ENCODE data around the gene TMCO6. TPM values are rescaled to one million over a fixed set of nuclear protein-coding genes. Genes with fewer than 3 reads are reported as not detected.
"Not testable (repeated sequence)": the region's sequence is repeated elsewhere in the genome, so short reads cannot be mapped to it uniquely, and the experiment has no call there.

Gene TMCO6
- total and polyA plus RNA-seq, 4 donors = 12.6 to 55.9 (median 18.7) TPM

DNA sequence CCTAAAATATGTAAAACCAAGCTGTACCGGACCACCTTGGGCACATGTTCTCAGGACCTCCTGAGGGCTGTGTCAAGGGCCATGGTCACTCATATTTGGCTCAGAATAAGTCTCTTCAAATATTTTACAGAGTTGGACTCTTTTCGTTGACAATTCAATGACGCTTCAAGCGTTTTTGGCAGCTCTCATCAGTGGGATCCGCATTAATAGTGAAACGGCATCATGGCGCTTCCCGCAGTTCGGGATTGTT is 428 bp upstream of the TMCO6 start:
- Histone ChIP-seq H3K4me1 (ENCODE audit: control insufficient read depth in 4 of 4, insufficient read depth in 4 of 4, low read length in 3 of 4) (peaks cover 0 to 43% (median 28%) of the 10 kb centered on the region in 4 donors), H3K4me3 (ENCODE audit: low read depth in 1 of 3, low read length in 3 of 3) (peak overlapping the region in 1 of 3 donors; percentile 9), H3K27ac (ENCODE audit: low read depth in 1 of 2, low read length in 2 of 2) (peak overlapping the region; percentile 72 to 81), H3K9ac (ENCODE audit: low read depth in 1 of 2, low read length in 2 of 2) (peak overlapping the region in 1 of 2 donors; percentile 40)
- peak; percentile 97 for TF ChIP-seq YY1 (IDR thresholded peaks at IDR 0.05)
- H3K9me3 ChIP-seq (ENCODE audit: control insufficient read depth in 4 of 4, low read length in 3 of 4); H3K36me3 ChIP-seq (ENCODE audit: control insufficient read depth in 4 of 4, insufficient read depth in 3 of 4, low read depth in 1 of 4, low read length in 3 of 4); H3K27me3 ChIP-seq (ENCODE audit: control insufficient read depth in 4 of 4, insufficient read depth in 4 of 4, low read length in 3 of 4); DNase-seq (ENCODE audit: low spot score): not testable (repeated sequence)
- WGBS = 7% methylated on average over 9 of the region's 9 CpGs

DNA sequence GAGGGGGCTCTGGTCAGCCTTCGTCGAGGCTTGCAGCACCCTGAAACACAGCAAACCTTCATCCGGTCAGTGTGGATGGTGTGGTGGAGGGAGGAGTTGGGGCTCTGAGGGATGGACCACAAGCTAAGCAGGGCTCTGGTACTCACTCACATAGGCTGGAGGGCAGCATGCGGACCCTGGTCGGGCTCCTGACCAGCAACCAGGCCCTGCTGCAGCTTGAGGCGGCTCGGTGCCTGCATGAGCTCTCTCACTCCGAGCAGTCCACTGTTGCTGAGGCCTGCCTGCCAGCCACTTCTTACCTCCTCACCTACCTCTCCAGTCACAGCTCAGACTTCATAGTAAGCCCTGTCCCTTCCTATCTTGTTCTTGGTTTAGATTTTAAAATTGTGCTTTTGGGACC is 2.5 kb downstream of the TMCO6 start:
- H3K9me3 ChIP-seq (ENCODE audit: control insufficient read depth in 4 of 4, low read length in 3 of 4) = no peaks in the 10 kb centered on the region
- WGBS = 89% methylated on average over 8 of the region's 8 CpGs
- TF ChIP-seq, protein P1, sequence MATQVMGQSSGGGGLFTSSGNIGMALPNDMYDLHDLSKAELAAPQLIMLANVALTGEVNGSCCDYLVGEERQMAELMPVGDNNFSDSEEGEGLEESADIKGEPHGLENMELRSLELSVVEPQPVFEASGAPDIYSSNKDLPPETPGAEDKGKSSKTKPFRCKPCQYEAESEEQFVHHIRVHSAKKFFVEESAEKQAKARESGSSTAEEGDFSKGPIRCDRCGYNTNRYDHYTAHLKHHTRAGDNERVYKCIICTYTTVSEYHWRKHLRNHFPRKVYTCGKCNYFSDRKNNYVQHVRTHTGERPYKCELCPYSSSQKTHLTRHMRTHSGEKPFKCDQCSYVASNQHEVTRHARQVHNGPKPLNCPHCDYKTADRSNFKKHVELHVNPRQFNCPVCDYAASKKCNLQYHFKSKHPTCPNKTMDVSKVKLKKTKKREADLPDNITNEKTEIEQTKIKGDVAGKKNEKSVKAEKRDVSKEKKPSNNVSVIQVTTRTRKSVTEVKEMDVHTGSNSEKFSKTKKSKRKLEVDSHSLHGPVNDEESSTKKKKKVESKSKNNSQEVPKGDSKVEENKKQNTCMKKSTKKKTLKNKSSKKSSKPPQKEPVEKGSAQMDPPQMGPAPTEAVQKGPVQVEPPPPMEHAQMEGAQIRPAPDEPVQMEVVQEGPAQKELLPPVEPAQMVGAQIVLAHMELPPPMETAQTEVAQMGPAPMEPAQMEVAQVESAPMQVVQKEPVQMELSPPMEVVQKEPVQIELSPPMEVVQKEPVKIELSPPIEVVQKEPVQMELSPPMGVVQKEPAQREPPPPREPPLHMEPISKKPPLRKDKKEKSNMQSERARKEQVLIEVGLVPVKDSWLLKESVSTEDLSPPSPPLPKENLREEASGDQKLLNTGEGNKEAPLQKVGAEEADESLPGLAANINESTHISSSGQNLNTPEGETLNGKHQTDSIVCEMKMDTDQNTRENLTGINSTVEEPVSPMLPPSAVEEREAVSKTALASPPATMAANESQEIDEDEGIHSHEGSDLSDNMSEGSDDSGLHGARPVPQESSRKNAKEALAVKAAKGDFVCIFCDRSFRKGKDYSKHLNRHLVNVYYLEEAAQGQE (IDR thresholded peaks at IDR 0.05) = no peak
- TF ChIP-seq YY1 (IDR thresholded peaks at IDR 0.05) (no peak), TAF1 (conservative IDR thresholded peaks at IDR 0.05) (no peak), EGR1 (IDR thresholded peaks at IDR 0.05; ENCODE audit: low read depth in 2 of 2) (no peak), RXRA (IDR thresholded peaks at IDR 0.05) (no peak), HNF4A (conservative IDR thresholded peaks at IDR 0.05) (no peak), GABPA (IDR thresholded peaks at IDR 0.05 in 1 of 2, conservative IDR thresholded peaks at IDR 0.05 in 1 of 2) (no peak), HNF4G (IDR thresholded peaks at IDR 0.05) (no peak), SP1 (IDR thresholded peaks at IDR 0.05) (no peak), RAD21 (IDR thresholded peaks at IDR 0.05) (no peak)
- TF ChIP-seq, protein P2, sequence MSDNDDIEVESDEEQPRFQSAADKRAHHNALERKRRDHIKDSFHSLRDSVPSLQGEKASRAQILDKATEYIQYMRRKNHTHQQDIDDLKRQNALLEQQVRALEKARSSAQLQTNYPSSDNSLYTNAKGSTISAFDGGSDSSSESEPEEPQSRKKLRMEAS (IDR thresholded peaks at IDR 0.05) = no peak
- TF ChIP-seq, protein P3, sequence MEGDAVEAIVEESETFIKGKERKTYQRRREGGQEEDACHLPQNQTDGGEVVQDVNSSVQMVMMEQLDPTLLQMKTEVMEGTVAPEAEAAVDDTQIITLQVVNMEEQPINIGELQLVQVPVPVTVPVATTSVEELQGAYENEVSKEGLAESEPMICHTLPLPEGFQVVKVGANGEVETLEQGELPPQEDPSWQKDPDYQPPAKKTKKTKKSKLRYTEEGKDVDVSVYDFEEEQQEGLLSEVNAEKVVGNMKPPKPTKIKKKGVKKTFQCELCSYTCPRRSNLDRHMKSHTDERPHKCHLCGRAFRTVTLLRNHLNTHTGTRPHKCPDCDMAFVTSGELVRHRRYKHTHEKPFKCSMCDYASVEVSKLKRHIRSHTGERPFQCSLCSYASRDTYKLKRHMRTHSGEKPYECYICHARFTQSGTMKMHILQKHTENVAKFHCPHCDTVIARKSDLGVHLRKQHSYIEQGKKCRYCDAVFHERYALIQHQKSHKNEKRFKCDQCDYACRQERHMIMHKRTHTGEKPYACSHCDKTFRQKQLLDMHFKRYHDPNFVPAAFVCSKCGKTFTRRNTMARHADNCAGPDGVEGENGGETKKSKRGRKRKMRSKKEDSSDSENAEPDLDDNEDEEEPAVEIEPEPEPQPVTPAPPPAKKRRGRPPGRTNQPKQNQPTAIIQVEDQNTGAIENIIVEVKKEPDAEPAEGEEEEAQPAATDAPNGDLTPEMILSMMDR (IDR thresholded peaks at IDR 0.05; ENCODE audit: low read depth, low read length, missing input control) = no peak
- H3K36me3 ChIP-seq (ENCODE audit: control insufficient read depth in 4 of 4, insufficient read depth in 3 of 4, low read depth in 1 of 4, low read length in 3 of 4) = peaks cover 0 to 25% (median 14%) of the 10 kb centered on the region in 4 donors
- DNase-seq (ENCODE audit: low spot score) = no peak
- H3K27me3 ChIP-seq (ENCODE audit: control insufficient read depth in 4 of 4, insufficient read depth in 4 of 4, low read length in 3 of 4) = no peaks in the 10 kb centered on the region
- H3K4me3 ChIP-seq (ENCODE audit: low read depth in 1 of 3, low read length in 3 of 3) = no peak overlapping the region
- no peak overlapping the region for H3K9ac ChIP-seq (ENCODE audit: low read depth in 1 of 2, low read length in 2 of 2)
- H3K27ac ChIP-seq (ENCODE audit: low read depth in 1 of 2, low read length in 2 of 2) = no peak overlapping the region
- peaks cover 0 to 41% (median 32%) of the 10 kb centered on the region in 4 donors for H3K4me1 ChIP-seq (ENCODE audit: control insufficient read depth in 4 of 4, insufficient read depth in 4 of 4, low read length in 3 of 4)

DNA sequence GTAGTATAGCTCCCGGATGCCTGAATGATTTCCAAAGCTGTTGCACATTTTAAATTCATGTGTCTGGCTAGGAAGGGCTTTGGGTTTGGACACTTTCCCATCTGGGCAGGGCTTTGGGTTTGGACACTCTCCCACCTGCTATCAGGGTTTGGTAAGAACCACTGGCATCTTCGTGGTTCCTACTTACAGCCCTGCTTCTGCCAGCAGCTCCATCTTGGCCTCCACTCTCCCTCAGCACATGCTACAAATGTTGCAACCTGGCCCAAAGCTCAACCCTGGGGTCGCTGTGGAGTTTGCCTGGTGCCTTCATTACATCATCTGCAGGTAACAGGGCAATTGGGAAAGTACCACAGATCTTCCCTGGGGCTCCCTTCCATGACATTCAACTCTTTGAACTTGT is 3.5 kb downstream of the TMCO6 start:
- H3K4me3 ChIP-seq (ENCODE audit: low read depth in 1 of 3, low read length in 3 of 3) = no peak overlapping the region
- H3K27ac ChIP-seq (ENCODE audit: low read depth in 1 of 2, low read length in 2 of 2) = no peak overlapping the region
- no peak for DNase-seq (ENCODE audit: low spot score)
- peaks cover 0 to 45% (median 36%) of the 10 kb centered on the region in 4 donors for H3K4me1 ChIP-seq (ENCODE audit: control insufficient read depth in 4 of 4, insufficient read depth in 4 of 4, low read length in 3 of 4)
- no peaks in the 10 kb centered on the region for H3K9me3 ChIP-seq (ENCODE audit: control insufficient read depth in 4 of 4, low read length in 3 of 4)
- H3K9ac ChIP-seq (ENCODE audit: low read depth in 1 of 2, low read length in 2 of 2) = no peak overlapping the region
- H3K36me3 ChIP-seq (ENCODE audit: control insufficient read depth in 4 of 4, insufficient read depth in 3 of 4, low read depth in 1 of 4, low read length in 3 of 4) = peaks cover 0 to 25% (median 14%) of the 10 kb centered on the region in 4 donors
- WGBS = 39% methylated on average over 3 of the region's 3 CpGs
- no peaks in the 10 kb centered on the region for H3K27me3 ChIP-seq (ENCODE audit: control insufficient read depth in 4 of 4, insufficient read depth in 4 of 4, low read length in 3 of 4)
- TF ChIP-seq YY1 (IDR thresholded peaks at IDR 0.05) (no peak), TAF1 (conservative IDR thresholded peaks at IDR 0.05) (no peak), FOXA1 (IDR thresholded peaks at IDR 0.05) (no peak), GABPA (IDR thresholded peaks at IDR 0.05 in 1 of 2, conservative IDR thresholded peaks at IDR 0.05 in 1 of 2) (no peak), FOXA2 (IDR thresholded peaks at IDR 0.05) (no peak), ZBTB33 (IDR thresholded peaks at IDR 0.05) (no peak), SP1 (IDR thresholded peaks at IDR 0.05) (no peak), RAD21 (IDR thresholded peaks at IDR 0.05) (no peak), NR2F2 (IDR thresholded peaks at IDR 0.05) (no peak), RXRA (IDR thresholded peaks at IDR 0.05) (peak; percentile 78 to 81), HNF4G (IDR thresholded peaks at IDR 0.05) (no peak), JUND (IDR thresholded peaks at IDR 0.05) (peak in 1 of 2 donors; percentile 20)
- TF ChIP-seq, protein P1 (IDR thresholded peaks at IDR 0.05) = no peak
- TF ChIP-seq, protein P2 (IDR thresholded peaks at IDR 0.05) = peak; percentile 58

Data from liver (tissue), 9 donors.